K562 (cell line): ENCODE measurements around the gene ANO9. TPM values are rescaled to one million over a fixed set of nuclear protein-coding genes. Genes with fewer than 3 reads are reported as not detected.
A peak's percentile ranks its signal among the peaks of the same experiment; 100 is the strongest.

Experiments
- ATAC-seq: fragments of 200-7000 bp; cut with Tn5 transposase; 3 replicates; pipeline ENCODE4 v1.9.1; 2020; ENCODE audit warnings: moderate library complexity
- BruUV-seq: library from RNA; stranded (reverse); fragments of 400-500 nt; replicated peaks from 2 replicates; lab custom pipeline; 2021; lab: Mats Ljungman, UMichigan
- CTCF ChIA-PET: fragments of 300-600 bp; formaldehyde crosslinking; extraction: SDS; loops from one replicate; lab custom pipeline; 2021; ENCODE audit warnings: low intra/inter-chr PET ratio; lab: Yijun Ruan, JAX
- POLR2A ChIA-PET: fragments of 300-600, 350-650 bp; sonication (Branson Sonifier 250); formaldehyde crosslinking; extraction: SDS; loops from one replicate; lab custom pipeline; 2021; ENCODE audit warnings: antibody characterized with exemption, inconsistent platforms; lab: Yijun Ruan, JAX
- DNase-seq, 4 experiments: peaks; one replicate each; pipeline versions ENCODE4 v3.0.0 to v3.0.0-alpha.2; 2011 to 2018; ENCODE audit warnings: low spot score in 3 of 4, mixed read lengths in 3 of 4; ENCODE audit errors: extremely low read depth in 1 of 4
- FAIRE-seq: peaks from 2 replicates; lab custom pipeline; 2011; peaks lifted over from hg19 to GRCh38; lab: Jason Lieb, UNC
- H2AFZ ChIP-seq: 2 replicates; pipeline ENCODE4 v1.6.0; 2011; ENCODE audit warnings: low read depth, low read length, control low read depth, inconsistent platforms
- H3K27ac ChIP-seq: fragments of 200-600 bp; 3 replicates; pipeline ENCODE4 v1.8.0; 2011; ENCODE audit warnings: low read depth, mild to moderate bottlenecking, control low read depth, inconsistent platforms, low read length, moderate library complexity, mixed read lengths; ENCODE audit errors: extremely low read depth
- H3K27me3 ChIP-seq, 2 experiments: fragments of 300-600 bp in 1 of 2; 2 replicates in 1 of 2; 3 replicates in 1 of 2; pipeline versions ENCODE4 v1.6.0 to v1.8.0; 2011; ENCODE audit warnings: inconsistent platforms in 2 of 2, low read length in 2 of 2, mild to moderate bottlenecking in 1 of 2, mixed read lengths in 1 of 2, moderate library complexity in 1 of 2; ENCODE audit not compliant: control insufficient read depth in 2 of 2, insufficient read depth in 2 of 2
- H3K36me3 ChIP-seq: fragments of 300-600 bp; 3 replicates; pipeline ENCODE4 v1.8.0; 2011; ENCODE audit warnings: mild to moderate bottlenecking, low read length, inconsistent platforms; ENCODE audit not compliant: control insufficient read depth, insufficient read depth
- H3K4me1 ChIP-seq, 2 experiments: fragments of 200-600 bp in 1 of 2; replicated peaks in 1 of 2; 2 replicates in 1 of 2; 3 replicates in 1 of 2; pipeline versions ENCODE4 v1.5.1 to v1.8.0; 2011; ENCODE audit warnings: inconsistent platforms in 2 of 2, low read length in 2 of 2, mild to moderate bottlenecking in 1 of 2, mixed read lengths in 1 of 2, moderate library complexity in 1 of 2; ENCODE audit not compliant: control insufficient read depth in 2 of 2, insufficient read depth in 2 of 2
- H3K4me2 ChIP-seq: 2 replicates; pipeline ENCODE4 v1.6.1; 2011; ENCODE audit warnings: low read length, control low read depth, inconsistent platforms, mixed read lengths; ENCODE audit not compliant: insufficient read depth
- H3K4me3 ChIP-seq: fragments of 200-600 bp; sonication (generic), shearing (Covaris generic); 2 replicates; pipeline ENCODE4 v1.5.1; 2016; ENCODE audit warnings: control low read depth, inconsistent platforms
- H3K79me2 ChIP-seq: fragments of 200-600 bp; 3 replicates; pipeline ENCODE4 v1.8.0; 2011; ENCODE audit warnings: low read length, inconsistent platforms; ENCODE audit not compliant: control insufficient read depth, insufficient read depth
- H3K9ac ChIP-seq, 2 experiments: 2 replicates each; pipeline versions ENCODE4 v1.6.0 to v1.6.1; 2011; ENCODE audit warnings: low read depth in 2 of 2, low read length in 2 of 2, control low read depth in 1 of 2, inconsistent platforms in 1 of 2, mild to moderate bottlenecking in 1 of 2, mixed read lengths in 1 of 2; ENCODE audit not compliant: insufficient read depth in 1 of 2
- H3K9me1 ChIP-seq: one replicate; pipeline ENCODE4 v1.6.0; 2011; ENCODE audit warnings: inconsistent platforms, mild to moderate bottlenecking, low read length, moderate library complexity; ENCODE audit not compliant: control insufficient read depth, insufficient read depth
- H3K9me3 ChIP-seq: replicated peaks from 2 replicates; pipeline ENCODE4 v1.5.1; 2011; ENCODE audit warnings: low read depth, low read length, inconsistent platforms; ENCODE audit not compliant: control insufficient read depth, insufficient read depth
- H4K20me1 ChIP-seq: replicated peaks from 2 replicates; pipeline ENCODE4 v1.6.1; 2011; ENCODE audit warnings: low read length, inconsistent platforms, mixed read lengths; ENCODE audit not compliant: control insufficient read depth, insufficient read depth
- GATAD2A ChIP-seq: fragments of 450-650 bp; IDR thresholded peaks from 2 replicates; pipeline ENCODE4 v1.6.1; 2017
- IRF2 ChIP-seq: sonication (generic); formaldehyde crosslinking; IDR thresholded peaks from 2 replicates; pipeline ENCODE4 v1.8.1; 2022; ENCODE audit warnings: mild to moderate bottlenecking, missing genetic modification reagents
- RBM17 ChIP-seq: fragments of 200-400 bp; formaldehyde crosslinking; IDR thresholded peaks from 2 replicates; pipeline ENCODE4 v1.6.1; 2017; ENCODE audit warnings: low read depth, mild to moderate bottlenecking, low read length, borderline replicate concordance
- TFE3 ChIP-seq: fragments of 450-650 bp; formaldehyde crosslinking; IDR thresholded peaks from 2 replicates; pipeline ENCODE4 v1.4.0; 2020; ENCODE audit warnings: mild to moderate bottlenecking, mixed read lengths
- ZBTB5 ChIP-seq: fragments of 450-650 bp; IDR thresholded peaks from 2 replicates; pipeline ENCODE4 v1.6.1; 2017; ENCODE audit warnings: antibody characterized with exemption
- ZNF133 ChIP-seq: fragments of 250-450 bp; sonication (Bioruptor Pico); IDR thresholded peaks from 2 replicates; pipeline ENCODE4 v1.4.0; 2020; ENCODE audit warnings: mild to moderate bottlenecking
- ZNF311 ChIP-seq: fragments of 250-450 bp; sonication (Bioruptor Pico); IDR thresholded peaks from 2 replicates; pipeline ENCODE4 v1.4.0; 2020; ENCODE audit warnings: mild to moderate bottlenecking, moderate library complexity
- WGBS: fragments of 100-300 bp; shearing (Covaris generic); methylation state at CpG from one replicate; pipeline ENCODE4 v1.1.6; 2016; ENCODE audit warnings: low coverage, mixed read lengths; ENCODE audit not compliant: insufficient coverage; ENCODE audit errors: missing lambda C conversion rate; 5-methylcytosine and 5-hydroxymethylcytosine counted together
- in situ Hi-C: fragments of 300-500 bp; cut with MboI; formaldehyde crosslinking; loops from 4 replicates; pipeline ENCODE4 v1.15.0; 2018; ENCODE audit warnings: inconsistent platforms, mixed read lengths
- intact Hi-C: fragments of 100-400 bp; cut with micrococcal nuclease; formaldehyde crosslinking; loops from 2 replicates; pipeline ENCODE4 v1.14.2; 2022
- polyA plus RNA-seq, 8 experiments: library from polyadenylated mRNA; depleted of rRNA in 4 of 8; stranded (reverse) in 5 of 8; unstranded in 3 of 8; fragments of >200 nt; fragmentation: Nextera tagmentation in 2 of 8; fragmentation: Illumina TruSeq in 1 of 8; extraction: Ambion mirVana in 2 of 8; extraction: Trizol in 1 of 8; gene quantifications; 2 replicates each; pipeline versions ENCODE4 v1.2.1 to v1.2.3, GENCODE V29; 2011 to 2014; ENCODE audit warnings: inconsistent platforms in 1 of 8, missing spikeins in 1 of 8
- total RNA-seq, 7 experiments: library from RNA; depleted of rRNA in 6 of 7; stranded (reverse); fragments of >200 nt in 6 of 7; fragmentation: Illumina TruSeq in 2 of 7; extraction: Trizol in 2 of 7; gene quantifications; 2 replicates each; pipeline versions ENCODE4 v1.2.1 to v1.2.3, GENCODE V29; 2011 to 2021; ENCODE audit warnings: low replicate concordance in 1 of 7

Gene ANO9
- total and polyA plus RNA-seq, 9 of the 15 experiments (the other 6 are each of a cell fraction or from before 2014, with no cell fraction given), result 0.20 to 14.5 (median 4.5) TPM

DNA sequence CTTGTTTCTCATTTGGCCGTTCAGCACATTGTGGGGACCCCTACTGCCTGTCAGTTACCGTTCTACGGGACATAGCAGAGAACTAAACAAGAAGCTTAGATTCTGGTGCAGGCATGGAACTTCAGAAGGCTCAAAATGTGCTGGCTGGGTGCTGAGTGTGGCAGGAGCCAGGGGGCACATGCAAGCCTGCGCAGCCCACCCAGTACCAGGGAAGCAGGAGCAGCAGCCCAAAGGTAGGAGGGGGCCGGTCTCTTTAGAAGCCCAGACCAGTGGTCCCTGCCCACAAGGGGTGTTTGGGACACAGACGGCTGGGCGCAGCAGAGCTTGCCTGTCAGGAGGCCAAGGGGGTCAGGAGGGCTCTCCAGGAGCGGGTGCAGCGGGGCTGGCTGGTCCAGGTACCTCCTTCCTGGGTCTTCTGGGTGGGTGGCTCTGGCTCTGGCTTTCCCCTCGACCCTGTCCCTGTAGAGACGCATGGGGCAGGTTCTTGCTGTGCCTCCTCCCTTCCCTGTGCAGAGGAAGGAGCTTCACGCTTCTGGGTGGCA lies 10.5 kb upstream of the ANO9 start:
- CTCF ChIA-PET, result no interaction called here
- intact Hi-C loops (no loop called here), in situ Hi-C loops (loop anchor here (5.0 kb wide), 1 partner anchor 50 kb away; no protein-coding TSS in a partner anchor)
- no peak overlapping the region for H3K27ac ChIP-seq
- no peak overlapping the region for H3K4me3 ChIP-seq
- no peaks in the 10 kb centered on the region for H4K20me1 ChIP-seq
- ATAC-seq (no peak), FAIRE-seq (no peak), DNase-seq (no peak)
- no peak for TF ChIP-seq RBM17
- no peak for TF ChIP-seq IRF2
- TF ChIP-seq ZNF311 (CRISPR knock-in tag), result no peak
- no peak for TF ChIP-seq ZBTB5
- no peak for TF ChIP-seq TFE3 (CRISPR knock-in tag)
- TF ChIP-seq ZNF133 (CRISPR knock-in tag), result no peak
- TF ChIP-seq GATAD2A, result no peak
- H3K36me3 ChIP-seq, result peaks cover 58% of the 10 kb centered on the region; the same call in 2 of the 3 replicates
- no TSS peak for BruUV-seq
- H3K4me2 ChIP-seq, result no peak overlapping the region
- POLR2A ChIA-PET, result interaction anchor here (0.7 to 2.0 kb wide), 3 partner anchors 8 to 215 kb away, joined by 3 to 16 read pairs (median 4); no protein-coding TSS in a partner anchor
- no peaks in the 10 kb centered on the region for H3K9me1 ChIP-seq
- H3K27me3 ChIP-seq, result no peaks in the 10 kb centered on the region
- no peak overlapping the region for H2AFZ ChIP-seq
- 94% methylated on average over 11 of the region's 12 CpGs for WGBS
- H3K9ac ChIP-seq, result peak overlapping the region in 1 of 2 experiments; percentile 100; a peak in 1 of 4 replicates
- H3K79me2 ChIP-seq, result peaks cover 88% of the 10 kb centered on the region
- H3K4me1 ChIP-seq, result peaks cover 19 to 73% of the 10 kb centered on the region in 2 experiments; a peak in 4 of 5 replicates
- no peaks in the 10 kb centered on the region for H3K9me3 ChIP-seq
